Thymus (tissue), 11 donors: ENCODE results near the gene FTO. TPM values are rescaled to one million over a fixed set of nuclear protein-coding genes. Genes with fewer than 3 reads are reported as not detected.

Experiments used
- DNase-seq, 9 donors: peaks; one replicate each; pipeline ENCODE4 v3.0.0-alpha.2; 2013; ENCODE audit warnings: low spot score in 9 of 9, low read depth in 6 of 9, missing footprints in 1 of 9
- H3K27ac ChIP-seq, 2 donors: one replicate each; pipeline ENCODE4 v1.5.1; 2013; ENCODE audit warnings: control low read depth in 1 of 2, low read depth in 1 of 2, low read length in 1 of 2, mild to moderate bottlenecking in 1 of 2, moderate library complexity in 1 of 2
- H3K27me3 ChIP-seq, 2 donors: one replicate each; pipeline ENCODE4 v1.5.1; 2013; ENCODE audit warnings: low read length in 1 of 2; ENCODE audit not compliant: control insufficient read depth in 2 of 2, insufficient read depth in 1 of 2
- H3K36me3 ChIP-seq, 2 donors: one replicate each; pipeline ENCODE4 v1.5.1; 2013; ENCODE audit warnings: low read length in 1 of 2, mild to moderate bottlenecking in 1 of 2, moderate library complexity in 1 of 2; ENCODE audit not compliant: control insufficient read depth in 2 of 2, insufficient read depth in 2 of 2
- H3K4me1 ChIP-seq, 2 donors: one replicate each; pipeline ENCODE4 v1.5.1; 2013; ENCODE audit warnings: low read length in 2 of 2; ENCODE audit not compliant: control insufficient read depth in 2 of 2, insufficient read depth in 2 of 2
- H3K4me3 ChIP-seq, 2 donors: one replicate each; pipeline ENCODE4 v1.5.1; 2013; ENCODE audit warnings: low read length in 2 of 2, control low read depth in 1 of 2, mild to moderate bottlenecking in 1 of 2
- H3K9me3 ChIP-seq, 2 donors: one replicate each; pipeline ENCODE4 v1.5.1; 2013; ENCODE audit warnings: low read length in 1 of 2, mild to moderate bottlenecking in 1 of 2; ENCODE audit not compliant: control insufficient read depth in 2 of 2, insufficient read depth in 1 of 2
- WGBS: extraction: QIAGEN DNeasy Blood & Tissue Kit; methylation state at CpG from one replicate; pipeline ENCODE4 v1.1.7; 2013; 5-methylcytosine and 5-hydroxymethylcytosine counted together
- polyA plus RNA-seq: library from polyadenylated mRNA; stranded (reverse); fragments of 200-250 nt; gene quantifications from one replicate; pipeline ENCODE4 v1.2.3, GENCODE V29; 2013
- total RNA-seq: library from RNA; stranded (reverse); fragments of 120-200 nt; gene quantifications from one replicate; pipeline ENCODE4 v1.2.4, GENCODE V29; 2013
- donor health status: healthy.

Gene FTO
- total and polyA plus RNA-seq, 2 donors, result 13.7 to 34.5 TPM

DNA sequence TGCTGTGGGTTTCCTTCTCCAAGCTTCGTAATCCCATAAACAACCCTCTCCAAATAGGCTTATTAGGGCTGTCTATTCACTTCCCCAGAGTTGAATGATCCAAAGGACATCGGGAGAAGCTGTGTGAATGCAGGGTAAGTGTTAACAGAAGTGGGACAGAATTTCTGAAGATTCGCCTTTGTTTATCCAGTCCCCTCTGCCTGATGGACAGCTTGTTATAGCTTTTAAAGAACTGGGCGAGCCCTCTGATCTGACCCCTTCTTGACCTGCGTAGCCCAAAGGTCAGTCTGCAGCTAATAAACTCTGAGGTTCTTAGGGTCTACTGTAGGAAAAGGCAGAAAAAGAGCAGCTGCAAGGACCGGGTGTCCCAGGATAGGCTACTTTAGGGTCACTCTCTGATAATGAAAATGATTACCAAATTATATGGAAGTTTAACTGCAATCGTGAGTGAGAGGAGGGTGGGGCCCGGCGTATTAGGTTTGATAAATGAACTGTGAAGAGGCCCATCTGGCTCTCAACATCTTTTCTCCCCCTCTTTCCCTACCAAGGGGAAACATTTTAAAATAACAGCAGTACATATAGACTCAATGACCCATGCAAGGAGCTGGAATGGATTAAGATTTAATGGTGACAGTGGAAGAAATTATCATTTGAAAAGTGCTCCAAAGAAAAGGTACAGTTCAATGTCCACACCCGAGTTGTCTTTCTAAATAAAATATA is 233.4 kb downstream of the FTO start:
- H3K4me3 ChIP-seq, result no peak overlapping the region
- H3K4me1 ChIP-seq, result no peaks in the 10 kb centered on the region
- H3K36me3 ChIP-seq, result no peaks in the 10 kb centered on the region
- 97% methylated on average over 10 of the region's 10 CpGs for WGBS
- H3K9me3 ChIP-seq, result no peaks in the 10 kb centered on the region
- no peak for DNase-seq
- H3K27me3 ChIP-seq, result no peaks in the 10 kb centered on the region
- no peak overlapping the region for H3K27ac ChIP-seq

DNA sequence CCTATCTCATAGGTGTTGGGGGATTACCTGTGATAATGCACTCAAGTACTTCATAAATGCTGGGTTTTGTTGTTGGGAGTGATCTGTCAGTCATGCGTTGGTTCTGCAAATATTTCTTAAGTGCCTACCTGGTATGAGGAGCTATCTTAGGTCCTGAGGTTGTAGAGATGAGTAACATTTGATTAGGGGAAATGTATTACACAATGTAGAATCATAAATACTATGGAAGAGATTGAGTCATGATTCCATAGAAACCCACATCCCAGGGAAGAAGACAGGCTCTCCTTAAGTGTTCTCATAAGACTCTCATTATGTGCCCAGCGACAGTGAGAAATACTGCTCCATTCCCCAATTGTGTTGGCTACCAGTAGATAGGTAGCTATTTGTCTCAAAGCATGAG is 240.1 kb downstream of the FTO start:
- 98% methylated on average over 2 of the region's 2 CpGs for WGBS
- no peak overlapping the region for H3K4me3 ChIP-seq
- H3K9me3 ChIP-seq, result no peaks in the 10 kb centered on the region

DNA sequence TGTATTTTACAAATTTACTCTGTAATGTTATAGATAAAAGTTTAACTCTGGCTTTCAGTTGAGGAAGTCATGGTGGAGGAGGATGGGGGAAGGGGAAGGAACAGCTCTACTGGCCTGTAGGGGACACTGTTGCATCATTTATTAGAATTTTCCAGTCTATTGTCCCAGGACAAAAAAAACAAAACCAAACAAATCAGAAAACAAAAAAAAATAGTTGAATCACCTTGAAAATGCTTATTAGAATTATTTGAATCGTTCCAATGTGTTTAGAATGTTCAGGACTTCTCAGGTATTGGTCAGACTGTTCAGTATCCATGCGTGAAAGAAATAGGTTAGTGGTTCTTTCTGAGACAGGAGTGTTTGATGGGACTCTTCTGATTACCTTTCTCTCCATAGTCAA is 242.0 kb downstream of the FTO start:
- Histone ChIP-seq H3K9me3 (no peaks in the 10 kb centered on the region), H3K4me3 (no peak overlapping the region), H3K27ac (no peak overlapping the region), H3K4me1 (peaks cover 0 to 9% of the 10 kb centered on the region in 2 donors), H3K36me3 (no peaks in the 10 kb centered on the region), H3K27me3 (no peaks in the 10 kb centered on the region)
- peak in 5 of 9 donors; percentile 28 to 64 (median 44) for DNase-seq
- WGBS, result 61% methylated on average over 2 of the region's 2 CpGs

More for the DNA sequence above, 240.1 kb downstream of the FTO start:
- no peak overlapping the region for H3K27ac ChIP-seq
- DNase-seq, result no peak
- H3K36me3 ChIP-seq, result no peaks in the 10 kb centered on the region
- no peaks in the 10 kb centered on the region for H3K27me3 ChIP-seq
- H3K4me1 ChIP-seq, result peaks cover 0 to 9% of the 10 kb centered on the region in 2 donors

DNA sequence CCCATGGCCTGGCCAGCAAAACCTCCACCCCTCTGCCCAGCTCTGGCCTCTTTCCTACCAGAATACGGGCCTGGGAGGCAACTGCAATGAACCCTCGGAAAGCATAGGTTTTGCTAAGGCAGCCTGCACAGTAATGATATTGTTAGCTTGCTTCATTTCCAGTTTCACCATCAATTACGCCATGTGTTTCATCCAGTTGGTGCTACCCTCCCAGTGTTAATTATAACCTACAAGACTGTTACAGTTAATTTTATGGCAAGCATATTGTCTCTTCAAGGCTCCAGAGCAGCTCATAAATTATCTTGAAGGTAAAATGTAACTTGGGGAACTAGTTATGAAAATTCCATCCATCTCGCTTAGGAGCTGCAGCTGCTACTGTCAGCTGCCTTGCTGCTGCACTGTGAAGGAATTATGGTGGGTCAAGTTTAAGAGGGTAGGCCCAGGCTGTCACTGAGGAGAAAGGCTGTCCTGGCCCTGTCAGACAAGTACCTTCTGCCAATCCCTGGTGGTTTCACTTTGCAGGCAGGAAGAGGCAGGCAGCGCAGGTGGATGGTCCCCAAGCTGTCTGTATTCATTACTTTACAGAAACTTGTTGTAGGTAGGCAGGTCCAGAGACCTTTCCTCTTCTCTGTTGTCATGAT is 242.9 kb downstream of the FTO start:
- peak in 3 of 9 donors; percentile 14 to 55 (median 19) for DNase-seq
- H3K9me3 ChIP-seq, result no peaks in the 10 kb centered on the region
- no peak overlapping the region for H3K4me3 ChIP-seq
- peaks cover 0 to 9% of the 10 kb centered on the region in 2 donors for H3K4me1 ChIP-seq
- H3K27ac ChIP-seq, result no peak overlapping the region
- no peaks in the 10 kb centered on the region for H3K27me3 ChIP-seq
- no peaks in the 10 kb centered on the region for H3K36me3 ChIP-seq
- WGBS, result 81% methylated on average over 5 of the region's 5 CpGs

DNA sequence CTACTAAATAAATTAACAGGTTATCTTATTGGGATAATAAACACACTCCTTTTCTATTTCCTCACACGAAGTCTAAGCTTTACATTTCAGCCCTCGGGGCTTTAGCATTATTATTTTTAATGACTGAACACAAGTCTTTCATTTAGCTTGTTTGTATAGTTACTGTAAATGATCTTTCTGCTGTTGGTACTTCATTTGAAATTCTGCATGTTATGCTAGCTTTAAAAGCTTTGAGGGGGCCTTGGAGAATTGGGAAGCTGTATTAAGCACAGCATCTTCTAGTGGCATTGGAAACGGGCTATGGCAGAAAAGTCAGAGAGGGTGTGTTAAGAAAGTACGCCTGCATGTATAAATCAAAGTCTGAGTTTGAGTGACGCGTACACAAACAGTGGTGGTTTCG is 243.7 kb downstream of the FTO start:
- H3K4me3 ChIP-seq, result no peak overlapping the region
- H3K9me3 ChIP-seq, result no peaks in the 10 kb centered on the region
- 95% methylated on average over 7 of the region's 7 CpGs for WGBS

DNA sequence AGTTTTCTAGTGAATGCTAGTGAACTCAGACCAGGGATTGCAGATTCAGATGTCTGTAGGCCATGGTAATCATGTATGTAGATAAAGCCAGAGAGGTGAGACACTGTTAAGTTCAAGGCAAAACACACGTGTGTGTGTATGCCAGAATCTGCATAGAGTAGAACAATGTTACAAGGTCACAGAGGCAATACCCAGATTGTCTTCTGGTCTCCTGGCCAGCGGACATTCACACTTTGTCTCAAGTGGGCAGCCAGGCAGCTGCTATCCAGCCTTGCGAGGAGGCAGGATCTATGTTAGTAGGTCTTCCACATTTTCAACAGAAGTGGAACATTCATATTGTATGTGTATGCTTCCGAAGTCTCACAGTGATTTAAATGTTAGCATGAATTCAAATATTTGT is 244.4 kb downstream of the FTO start:
- Histone ChIP-seq H3K27me3 (no peaks in the 10 kb centered on the region), H3K4me3 (no peak overlapping the region), H3K36me3 (no peaks in the 10 kb centered on the region), H3K9me3 (no peaks in the 10 kb centered on the region), H3K27ac (no peak overlapping the region), H3K4me1 (peaks cover 0 to 16% of the 10 kb centered on the region in 2 donors)
- 87% methylated on average over 4 of the region's 4 CpGs for WGBS
- no peak for DNase-seq

More for the DNA sequence above, 243.7 kb downstream of the FTO start:
- H3K27me3 ChIP-seq, result no peaks in the 10 kb centered on the region
- H3K36me3 ChIP-seq, result no peaks in the 10 kb centered on the region
- H3K4me1 ChIP-seq, result peaks cover 0 to 15% of the 10 kb centered on the region in 2 donors
- no peak for DNase-seq
- H3K27ac ChIP-seq, result no peak overlapping the region

DNA sequence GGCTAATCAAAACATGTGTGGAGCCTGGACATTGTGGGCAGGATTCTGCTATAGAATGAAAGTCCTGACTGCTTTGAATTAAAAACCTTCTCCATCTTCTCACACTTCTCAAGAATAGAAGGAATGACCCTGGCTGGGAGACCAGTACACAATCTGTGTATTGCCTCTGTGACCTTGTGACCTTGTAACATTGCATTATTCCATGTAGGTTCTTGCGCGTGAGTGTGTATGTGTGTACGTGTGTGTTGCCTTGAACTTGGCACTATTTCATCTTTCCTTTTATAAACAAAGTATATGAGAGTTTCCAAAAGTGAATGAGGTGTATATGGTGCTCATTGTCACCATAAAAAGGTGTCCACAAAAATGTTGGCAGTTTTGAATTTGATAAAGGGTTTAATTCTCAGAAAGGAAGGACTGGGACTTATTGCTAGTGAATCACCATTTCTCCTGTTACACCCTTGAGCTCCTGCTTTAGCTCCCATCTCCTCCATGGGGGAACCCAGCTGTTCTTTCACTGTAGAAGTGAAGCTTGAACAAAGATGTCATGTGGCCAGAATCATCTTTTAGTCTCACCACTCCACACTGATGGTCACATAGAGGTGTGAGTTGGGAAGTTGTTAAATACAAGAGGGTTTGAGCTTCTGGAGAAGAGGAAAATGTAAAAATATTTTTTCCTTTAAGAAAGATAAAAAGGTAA is 244.9 kb downstream of the FTO start:
- no peaks in the 10 kb centered on the region for H3K9me3 ChIP-seq
- H3K27ac ChIP-seq, result no peak overlapping the region
- H3K4me3 ChIP-seq, result no peak overlapping the region
- H3K36me3 ChIP-seq, result no peaks in the 10 kb centered on the region
- WGBS, result 99% methylated on average over 3 of the region's 3 CpGs
- no peak for DNase-seq
- peaks cover 0 to 16% of the 10 kb centered on the region in 2 donors for H3K4me1 ChIP-seq
- H3K27me3 ChIP-seq, result no peaks in the 10 kb centered on the region

DNA sequence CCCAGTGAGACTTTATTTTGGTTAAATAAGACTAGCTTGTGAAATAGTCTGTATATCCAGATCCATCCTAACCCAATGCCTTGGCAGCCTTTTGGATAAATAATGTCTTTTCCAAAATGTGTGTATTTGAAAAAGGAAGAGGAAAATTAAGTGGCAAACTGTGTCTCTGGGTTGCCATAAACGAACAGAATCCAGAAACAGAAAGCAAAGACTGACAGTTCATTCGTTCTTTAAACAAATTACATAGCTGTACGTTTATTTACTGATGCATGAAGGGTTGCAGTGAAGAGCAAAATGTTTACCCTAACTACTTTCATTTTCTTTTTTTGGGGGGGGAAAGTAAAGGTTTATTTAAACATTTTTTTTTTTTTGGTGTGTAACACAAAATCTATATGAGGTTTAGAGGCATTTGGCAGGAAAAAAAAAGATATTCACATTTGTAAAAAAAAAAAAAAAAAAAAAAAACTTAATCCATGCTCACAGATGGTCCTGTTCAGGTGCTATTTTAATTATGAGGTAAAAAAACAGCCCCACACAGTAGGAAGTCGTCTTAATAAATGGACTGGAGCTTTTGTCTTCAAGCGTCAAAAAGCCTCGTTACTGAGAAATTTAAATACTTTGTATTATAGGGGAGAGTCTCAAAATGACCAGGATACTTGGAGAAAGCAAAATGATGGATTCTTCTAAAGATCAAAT is 245.9 kb downstream of the FTO start:
- H3K27me3 ChIP-seq, result no peaks in the 10 kb centered on the region
- H3K36me3 ChIP-seq, result no peaks in the 10 kb centered on the region
- H3K9me3 ChIP-seq, result no peaks in the 10 kb centered on the region
- H3K4me3 ChIP-seq, result no peak overlapping the region
- no peak overlapping the region for H3K27ac ChIP-seq
- 77% methylated on average over 6 of the region's 6 CpGs for WGBS
- peaks cover 0 to 16% of the 10 kb centered on the region in 2 donors for H3K4me1 ChIP-seq
- DNase-seq, result no peak
